Neuronal stem cell (in vitro differentiated cells): Measurements from ENCODE around the gene ZDHHC24.

Experiments used
- DNase-seq: peaks from one replicate; pipeline ENCODE4 v3.0.0-alpha.2; 2013; ENCODE audit warnings: low spot score
- H2AFZ ChIP-seq: one replicate; pipeline ENCODE4 v1.6.1; 2013; ENCODE audit warnings: mild to moderate bottlenecking, low read length, inconsistent platforms
- H2AK5ac ChIP-seq: 2 replicates; pipeline ENCODE4 v1.6.1; 2013; ENCODE audit warnings: low read depth, mild to moderate bottlenecking, inconsistent platforms, low read length, moderate library complexity, mixed read lengths
- H2BK120ac ChIP-seq: 2 replicates; pipeline ENCODE4 v1.6.1; 2013; ENCODE audit warnings: low read depth, mild to moderate bottlenecking, inconsistent platforms, low read length, moderate library complexity, mixed read lengths
- H2BK12ac ChIP-seq: one replicate; pipeline ENCODE4 v1.6.1; 2013; ENCODE audit warnings: low read length, inconsistent platforms
- H2BK15ac ChIP-seq: 2 replicates; pipeline ENCODE4 v1.6.1; 2013; ENCODE audit warnings: mild to moderate bottlenecking, low read length, inconsistent platforms, mixed read lengths
- H2BK5ac ChIP-seq: one replicate; pipeline ENCODE4 v1.6.1; 2013; ENCODE audit warnings: inconsistent platforms, mild to moderate bottlenecking, low read length, moderate library complexity
- H3K14ac ChIP-seq: one replicate; pipeline ENCODE4 v1.6.1; 2013; ENCODE audit warnings: low read length, inconsistent platforms
- H3K18ac ChIP-seq: 2 replicates; pipeline ENCODE4 v1.6.1; 2013; ENCODE audit warnings: low read length, inconsistent platforms
- H3K23ac ChIP-seq: 2 replicates; pipeline ENCODE4 v1.6.1; 2013; ENCODE audit warnings: low read depth, mild to moderate bottlenecking, mixed read lengths, low read length, inconsistent platforms; ENCODE audit not compliant: poor library complexity
- H3K27ac ChIP-seq: replicated peaks from 3 replicates; pipeline ENCODE4 v1.5.1; 2013; ENCODE audit warnings: low read length, inconsistent platforms
- H3K27me3 ChIP-seq, 3 experiments: 2 replicates each; pipeline ENCODE4 v1.6.1; 2013; ENCODE audit warnings: low read length in 3 of 3, mild to moderate bottlenecking in 2 of 3, inconsistent platforms in 1 of 3, low read depth in 1 of 3, mixed read lengths in 1 of 3, moderate library complexity in 1 of 3; ENCODE audit not compliant: control insufficient read depth in 3 of 3, insufficient read depth in 3 of 3
- H3K36me3 ChIP-seq, 2 donors: replicated peaks in 1 of 2; 2 replicates each; pipeline ENCODE4 v1.6.1; 2013; ENCODE audit warnings: low read length in 2 of 2; ENCODE audit not compliant: control insufficient read depth in 2 of 2, insufficient read depth in 2 of 2
- H3K4ac ChIP-seq: 2 replicates; pipeline ENCODE4 v1.6.1; 2013; ENCODE audit warnings: inconsistent platforms, mild to moderate bottlenecking, low read length, moderate library complexity
- H3K4me1 ChIP-seq, 2 donors: 1 replicate in 1 of 2; 2 replicates in 1 of 2; pipeline ENCODE4 v1.6.1; 2013; ENCODE audit warnings: low read length in 2 of 2, low read depth in 1 of 2; ENCODE audit not compliant: control insufficient read depth in 2 of 2, insufficient read depth in 1 of 2
- H3K4me2 ChIP-seq: one replicate; pipeline ENCODE4 v1.6.1; 2013; ENCODE audit warnings: mild to moderate bottlenecking, low read length, inconsistent platforms; ENCODE audit not compliant: insufficient read depth, poor library complexity, severe bottlenecking
- H3K4me3 ChIP-seq, 2 donors: 2 replicates each; pipeline ENCODE4 v1.5.1; 2013; ENCODE audit warnings: low read length in 2 of 2, mild to moderate bottlenecking in 2 of 2, inconsistent platforms in 1 of 2, moderate library complexity in 1 of 2
- H3K79me1 ChIP-seq: one replicate; pipeline ENCODE4 v1.6.1; 2013; ENCODE audit warnings: low read depth, mild to moderate bottlenecking, inconsistent platforms, low read length, moderate library complexity
- H3K9ac ChIP-seq: one replicate; pipeline ENCODE4 v1.6.1; 2013; ENCODE audit warnings: mild to moderate bottlenecking, low read depth, low read length, inconsistent platforms; ENCODE audit not compliant: poor library complexity
- H3K9me3 ChIP-seq, 2 donors: replicated peaks in 1 of 2; 2 replicates each; pipeline versions ENCODE3 to v1.6.1; 2013; ENCODE audit warnings: low read length in 2 of 2, mild to moderate bottlenecking in 2 of 2, inconsistent platforms in 1 of 2, low read depth in 1 of 2, mixed read lengths in 1 of 2, moderate library complexity in 1 of 2; ENCODE audit not compliant: control insufficient read depth in 2 of 2, insufficient read depth in 1 of 2
- H4K8ac ChIP-seq: one replicate; pipeline ENCODE4 v1.6.1; 2013; ENCODE audit warnings: low read depth, mild to moderate bottlenecking, inconsistent platforms, low read length, moderate library complexity
- H4K91ac ChIP-seq: one replicate; pipeline ENCODE4 v1.6.1; 2013; ENCODE audit warnings: low read length, low read depth, mild to moderate bottlenecking, inconsistent platforms; ENCODE audit not compliant: poor library complexity
- WGBS, 2 donors: extraction: QIAGEN DNeasy Blood & Tissue Kit; methylation state at CpG; one replicate each; pipeline ENCODE4 v1.1.7; 2013; ENCODE audit warnings: missing lambda C conversion rate in 2 of 2, mixed read lengths in 1 of 2; ENCODE audit not compliant: insufficient read length in 2 of 2, insufficient replicate concordance in 1 of 2; ENCODE audit errors: extremely low coverage in 2 of 2; 5-methylcytosine and 5-hydroxymethylcytosine counted together

Gene ZDHHC24

DNA sequence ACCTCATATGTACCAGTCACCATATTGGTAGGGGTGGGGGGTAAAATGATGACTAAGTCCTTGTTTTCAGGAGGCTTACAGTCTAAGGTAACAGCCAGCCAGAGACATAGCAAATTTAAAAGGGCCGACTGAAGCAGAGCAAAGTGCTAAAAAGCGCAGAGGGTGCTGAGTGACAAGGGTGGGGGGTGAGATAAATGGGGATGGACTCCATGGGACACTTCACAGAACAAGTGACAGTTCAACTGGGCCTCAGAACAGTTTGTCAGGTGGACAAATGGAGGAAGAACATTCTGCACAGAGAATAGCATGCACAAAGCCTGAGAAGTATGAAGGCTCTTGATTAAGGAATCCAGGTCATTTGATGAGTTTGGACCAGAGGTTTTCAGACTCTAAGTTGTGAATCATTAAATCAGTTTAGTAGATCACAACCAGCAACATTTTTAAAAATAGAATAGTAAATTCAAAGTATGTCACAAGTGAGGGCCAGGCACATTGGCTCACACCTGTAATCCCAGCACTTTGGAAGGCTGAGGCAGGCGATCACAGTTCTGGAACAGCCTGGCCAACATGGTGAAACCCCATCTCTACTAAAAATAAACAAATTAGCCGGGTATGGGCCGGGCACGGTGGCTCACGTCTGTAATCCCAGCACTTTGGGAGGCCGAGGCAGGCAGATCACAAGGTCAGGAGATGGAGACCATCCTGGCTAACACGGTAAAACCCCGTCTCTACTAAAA lies 21.4 kb downstream of the ZDHHC24 start:
- no peak overlapping the region for H2BK120ac ChIP-seq
- H3K9ac ChIP-seq, result no peak overlapping the region
- no peak overlapping the region for H3K18ac ChIP-seq
- H3K23ac ChIP-seq, result no peak overlapping the region
- no peak overlapping the region for H3K4me2 ChIP-seq
- H4K91ac ChIP-seq, result no peak overlapping the region
- H3K14ac ChIP-seq, result no peak overlapping the region
- H3K9me3 ChIP-seq, result no peaks in the 10 kb centered on the region
- H4K8ac ChIP-seq, result no peak overlapping the region
- H2BK5ac ChIP-seq, result no peak overlapping the region
- no peak overlapping the region for H3K4ac ChIP-seq
- H3K27ac ChIP-seq, result no peak overlapping the region
- no CpG with 5 or more reads among the region's 10 CpGs for WGBS, 2 donors
- H3K27me3 ChIP-seq, result no peaks in the 10 kb centered on the region
- no peak overlapping the region for H2AK5ac ChIP-seq
- no peaks in the 10 kb centered on the region for H3K4me1 ChIP-seq
- no peak overlapping the region for H2AFZ ChIP-seq
- H3K36me3 ChIP-seq, result peaks cover 27 to 50% of the 10 kb centered on the region in 2 donors
- H2BK15ac ChIP-seq, result no peak overlapping the region
- H2BK12ac ChIP-seq, result no peak overlapping the region
- no peak overlapping the region for H3K4me3 ChIP-seq
- H3K79me1 ChIP-seq, result no peaks in the 10 kb centered on the region
- DNase-seq, result no peak

DNA sequence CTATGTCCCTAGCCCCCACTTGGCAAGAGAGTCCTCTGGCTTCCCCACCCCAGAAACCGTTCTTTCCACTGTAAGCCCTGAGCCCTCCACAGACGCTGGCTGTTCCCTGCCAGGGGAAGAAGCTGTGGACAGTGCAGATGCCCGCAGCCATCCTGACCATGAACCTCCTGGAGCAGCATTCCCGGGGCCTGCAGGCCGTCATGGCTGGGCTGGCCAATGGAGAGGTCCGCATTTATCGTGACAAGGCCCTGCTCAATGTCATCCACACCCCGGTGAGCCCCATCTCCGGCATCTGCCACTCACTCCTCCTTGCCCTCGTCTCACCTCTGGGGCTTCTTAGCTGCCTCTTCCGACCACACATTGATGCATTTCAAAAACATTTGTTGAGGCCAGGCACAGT lies 22.2 kb downstream of the ZDHHC24 start:
- Histone ChIP-seq H2BK5ac (no peak overlapping the region), H3K23ac (peak overlapping the region; percentile 55), H3K4ac (no peak overlapping the region), H2AK5ac (no peak overlapping the region), H2BK15ac (no peak overlapping the region), H3K36me3 (peaks cover 27 to 58% of the 10 kb centered on the region in 2 donors), H4K91ac (no peak overlapping the region), H3K27ac (no peak overlapping the region), H3K79me1 (no peaks in the 10 kb centered on the region), H3K18ac (no peak overlapping the region), H3K14ac (peak overlapping the region; percentile 38), H3K9me3 (no peaks in the 10 kb centered on the region), H3K4me1 (no peaks in the 10 kb centered on the region), H3K4me2 (no peak overlapping the region), H3K4me3 (no peak overlapping the region), H2BK120ac (peak overlapping the region; percentile 31), H2AFZ (no peak overlapping the region), H3K27me3 (no peaks in the 10 kb centered on the region), H2BK12ac (no peak overlapping the region), H3K9ac (no peak overlapping the region), H4K8ac (no peak overlapping the region)
- no peak for DNase-seq
- no CpG with 5 or more reads among the region's 11 CpGs for WGBS, 2 donors

DNA sequence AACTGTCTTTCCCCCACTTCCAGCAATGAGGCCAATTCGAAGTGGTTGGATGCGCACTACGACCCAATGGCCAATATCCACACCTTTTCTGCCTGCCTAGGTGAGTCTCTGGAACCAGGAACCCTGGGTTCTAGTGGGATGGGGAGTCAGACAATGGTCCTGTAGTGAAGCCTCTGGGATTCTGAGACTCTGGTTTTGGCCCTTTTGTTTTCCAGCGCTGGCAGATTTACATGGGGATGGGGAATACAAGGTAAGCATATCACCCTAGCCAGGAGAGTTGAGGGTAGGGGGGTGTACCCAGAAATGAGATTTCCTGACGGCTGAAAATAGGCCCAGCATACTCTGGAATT lies 34.9 kb downstream of the ZDHHC24 start:
- Histone ChIP-seq H2BK5ac (no peak overlapping the region), H4K8ac (no peak overlapping the region), H3K4me2 (peak overlapping the region; percentile 85), H3K27me3 (no peaks in the 10 kb centered on the region), H3K79me1 (peaks cover 3% of the 10 kb centered on the region), H2BK120ac (no peak overlapping the region), H3K4me1 (peaks cover 2% of the 10 kb centered on the region in 2 donors), H3K27ac (no peak overlapping the region), H3K4ac (no peak overlapping the region), H2AK5ac (no peak overlapping the region), H3K18ac (no peak overlapping the region), H2BK12ac (no peak overlapping the region), H3K23ac (no peak overlapping the region), H2BK15ac (no peak overlapping the region), H3K14ac (no peak overlapping the region), H2AFZ (peak overlapping the region; percentile 95), H3K9me3 (no peaks in the 10 kb centered on the region), H3K4me3 (peak overlapping the region; percentile 81 to 93), H3K36me3 (peaks cover 20 to 48% of the 10 kb centered on the region in 2 donors), H4K91ac (no peak overlapping the region), H3K9ac (peak overlapping the region; percentile 66)
- no CpG with 5 or more reads among the region's 5 CpGs for WGBS, 2 donors
- DNase-seq, result no peak

DNA sequence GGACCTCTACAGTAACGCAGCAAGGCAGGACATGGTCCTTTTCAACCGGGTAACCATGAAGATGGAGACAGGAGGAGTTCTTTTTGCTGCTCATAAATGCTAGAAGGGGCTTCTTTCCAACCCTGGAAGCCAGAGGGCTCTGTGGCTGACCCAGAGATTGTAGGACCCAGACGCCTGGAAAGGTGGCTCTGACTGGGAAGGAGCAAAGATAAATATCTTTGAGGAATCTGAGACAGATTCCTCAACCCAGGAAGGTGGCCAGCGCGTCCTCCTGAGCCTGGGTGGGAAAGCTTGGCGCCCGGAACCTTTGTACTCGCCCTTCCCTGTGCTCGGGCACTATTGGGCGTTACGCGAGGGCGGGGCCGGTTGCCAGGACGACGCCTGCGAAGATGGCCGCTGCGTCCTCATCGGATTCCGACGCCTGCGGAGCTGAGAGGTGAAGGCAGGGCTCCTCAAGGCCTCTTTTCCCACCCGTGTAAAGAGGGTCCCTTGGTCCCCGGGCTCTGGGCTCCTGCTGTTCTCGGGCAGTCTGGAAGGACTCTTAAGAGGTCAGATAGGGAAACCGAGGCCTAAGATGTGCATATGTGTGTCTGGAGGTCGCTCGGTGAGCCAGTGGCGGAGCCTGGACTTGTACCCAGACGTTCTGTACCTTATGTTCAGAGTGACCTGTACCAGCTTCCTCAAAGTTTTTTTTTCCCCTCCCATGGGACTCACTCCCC lies 35.4 kb downstream of the ZDHHC24 start, which contains the start of gene BBS1:
TSS of gene BBS1 (plus strand) at position 365 of the 719 bp plus-strand sequence. CDS start at position 390, 25 bp downstream.
- H3K9me3 ChIP-seq, result no peaks in the 10 kb centered on the region
- no peak within 1 kb of the TSS for H3K14ac ChIP-seq
- peak within 1 kb of the TSS; percentile 95 for H2AFZ ChIP-seq
- H3K4me3 ChIP-seq, result peak within 1 kb of the TSS; percentile 81 to 93
- peak within 1 kb of the TSS; percentile 23 for H3K18ac ChIP-seq
- H3K23ac ChIP-seq, result peak within 1 kb of the TSS; percentile 83
- H2AK5ac ChIP-seq, result no peak within 1 kb of the TSS
- peak within 1 kb of the TSS; percentile 41 for H3K27ac ChIP-seq
- DNase-seq, result peak; percentile 83
- no peak within 1 kb of the TSS for H4K91ac ChIP-seq
- peaks cover 18 to 46% of the 10 kb centered on the region in 2 donors for H3K36me3 ChIP-seq
- H3K4me1 ChIP-seq, result peaks cover 2% of the 10 kb centered on the region in 2 donors
- WGBS, 2 donors, result no CpG with 5 or more reads among the region's 31 CpGs
- H3K4ac ChIP-seq, result no peak within 1 kb of the TSS
- H3K4me2 ChIP-seq, result peak within 1 kb of the TSS; percentile 85
- no peaks in the 10 kb centered on the region for H3K27me3 ChIP-seq
- peaks cover 3% of the 10 kb centered on the region for H3K79me1 ChIP-seq
- H3K9ac ChIP-seq, result peak within 1 kb of the TSS; percentile 66
- H2BK120ac ChIP-seq, result no peak within 1 kb of the TSS
- no peak within 1 kb of the TSS for H2BK12ac ChIP-seq
- no peak within 1 kb of the TSS for H4K8ac ChIP-seq
- H2BK15ac ChIP-seq, result no peak within 1 kb of the TSS
- no peak within 1 kb of the TSS for H2BK5ac ChIP-seq
